HUES48 (cell line): ENCODE results near the gene MAML3.

Experiments
- H3K27ac ChIP-seq: one replicate; pipeline ENCODE4 v1.7.0; 2013; ENCODE audit warnings: low read depth, low read length, inconsistent platforms
- H3K27me3 ChIP-seq: 2 replicates; pipeline ENCODE4 v1.6.1; 2013; ENCODE audit warnings: mild to moderate bottlenecking, low read length; ENCODE audit not compliant: control insufficient read depth, insufficient read depth
- H3K36me3 ChIP-seq: 2 replicates; pipeline ENCODE4 v1.6.1; 2013; ENCODE audit warnings: low read length; ENCODE audit not compliant: control insufficient read depth, insufficient read depth
- H3K4me1 ChIP-seq: 2 replicates; pipeline ENCODE4 v1.6.1; 2013; ENCODE audit warnings: mild to moderate bottlenecking, low read length; ENCODE audit not compliant: control insufficient read depth, insufficient read depth
- H3K4me3 ChIP-seq: 2 replicates; pipeline ENCODE4 v1.5.1; 2013; ENCODE audit warnings: mild to moderate bottlenecking, low read depth, low read length
- H3K9ac ChIP-seq: 2 replicates; pipeline ENCODE4 v1.6.1; 2013; ENCODE audit warnings: mild to moderate bottlenecking, low read depth, low read length, moderate library complexity
- H3K9me3 ChIP-seq: 2 replicates; pipeline ENCODE4 v1.6.1; 2013; ENCODE audit warnings: low read length; ENCODE audit not compliant: control insufficient read depth, insufficient read depth

The MAML3 gene

DNA sequence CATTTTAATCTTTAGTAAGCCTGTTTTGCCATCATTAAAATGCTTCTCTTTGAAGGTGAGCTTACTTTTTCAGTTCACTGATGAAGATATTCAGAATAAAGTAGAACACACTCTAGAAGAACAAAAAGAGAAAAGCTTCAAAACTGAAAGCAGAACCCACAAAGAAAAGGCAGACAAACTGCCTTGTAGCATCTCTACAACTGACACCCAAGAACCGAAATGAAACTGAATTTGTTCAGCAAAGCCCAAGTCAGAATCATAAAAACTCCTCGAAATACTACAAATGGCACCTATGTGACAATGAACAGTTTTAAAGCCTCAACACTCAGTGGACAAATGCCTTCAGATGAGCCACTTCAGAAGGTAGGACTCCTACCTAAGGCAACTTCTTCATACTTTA lies 83.6 kb downstream of the MAML3 start:
- Histone ChIP-seq H3K27me3 (no peaks in the 10 kb centered on the region), H3K9ac (no peak overlapping the region), H3K36me3 (no peaks in the 10 kb centered on the region), H3K27ac (no peak overlapping the region), H3K4me1 (peaks cover 9% of the 10 kb centered on the region; the same call in 1 of the 2 replicates), H3K9me3 (no peaks in the 10 kb centered on the region), H3K4me3 (no peak overlapping the region)

DNA sequence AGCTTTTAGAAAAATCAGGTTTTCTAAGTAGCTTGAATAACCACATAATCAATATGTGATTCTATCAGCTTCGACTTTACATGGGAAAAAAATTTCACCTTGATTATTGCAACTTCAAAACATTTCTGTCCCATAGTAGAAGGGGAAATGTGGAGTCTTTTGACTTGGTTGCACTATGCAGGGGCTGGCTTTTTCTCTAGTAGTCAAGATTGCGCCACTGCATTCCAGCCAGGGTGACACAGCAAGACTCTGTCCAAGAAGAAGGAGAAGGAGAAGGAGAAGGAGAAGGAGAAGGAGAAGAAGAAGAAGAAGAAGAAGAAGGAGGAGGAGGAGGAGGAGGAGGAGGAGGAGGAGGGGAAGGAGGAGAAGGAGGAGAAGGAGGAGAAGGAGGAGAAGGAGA lies 84.9 kb downstream of the MAML3 start:
- Histone ChIP-seq H3K9me3 (no peaks in the 10 kb centered on the region), H3K27me3 (no peaks in the 10 kb centered on the region), H3K9ac (no peak overlapping the region), H3K4me3 (no peak overlapping the region), H3K4me1 (peaks cover 9% of the 10 kb centered on the region; the same call in 1 of the 2 replicates), H3K27ac (no peak overlapping the region), H3K36me3 (no peaks in the 10 kb centered on the region)

DNA sequence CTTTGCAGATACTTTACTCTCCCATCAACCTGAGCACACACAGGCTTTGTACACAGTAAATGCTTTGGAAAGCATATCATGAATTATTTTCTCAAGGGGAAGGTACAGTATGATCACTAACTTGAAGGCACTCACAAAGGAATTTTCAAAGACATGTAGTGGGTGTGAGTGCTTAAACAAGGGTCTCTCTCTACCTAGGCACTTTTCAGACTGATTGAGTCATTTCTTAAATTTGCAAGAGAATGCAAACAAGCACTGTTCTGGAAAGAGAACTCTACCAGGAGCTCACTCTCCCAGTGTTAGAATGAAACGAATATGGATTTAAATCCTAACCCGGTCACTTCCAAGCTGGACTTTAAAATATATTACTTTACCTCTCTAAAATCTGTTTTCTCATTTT lies 85.7 kb downstream of the MAML3 start:
- H3K36me3 ChIP-seq = no peaks in the 10 kb centered on the region
- H3K9ac ChIP-seq = no peak overlapping the region
- no peak overlapping the region for H3K4me3 ChIP-seq
- H3K9me3 ChIP-seq = no peaks in the 10 kb centered on the region
- peaks cover 9% of the 10 kb centered on the region; the same call in 1 of the 2 replicates for H3K4me1 ChIP-seq
- no peaks in the 10 kb centered on the region for H3K27me3 ChIP-seq
- H3K27ac ChIP-seq = no peak overlapping the region

DNA sequence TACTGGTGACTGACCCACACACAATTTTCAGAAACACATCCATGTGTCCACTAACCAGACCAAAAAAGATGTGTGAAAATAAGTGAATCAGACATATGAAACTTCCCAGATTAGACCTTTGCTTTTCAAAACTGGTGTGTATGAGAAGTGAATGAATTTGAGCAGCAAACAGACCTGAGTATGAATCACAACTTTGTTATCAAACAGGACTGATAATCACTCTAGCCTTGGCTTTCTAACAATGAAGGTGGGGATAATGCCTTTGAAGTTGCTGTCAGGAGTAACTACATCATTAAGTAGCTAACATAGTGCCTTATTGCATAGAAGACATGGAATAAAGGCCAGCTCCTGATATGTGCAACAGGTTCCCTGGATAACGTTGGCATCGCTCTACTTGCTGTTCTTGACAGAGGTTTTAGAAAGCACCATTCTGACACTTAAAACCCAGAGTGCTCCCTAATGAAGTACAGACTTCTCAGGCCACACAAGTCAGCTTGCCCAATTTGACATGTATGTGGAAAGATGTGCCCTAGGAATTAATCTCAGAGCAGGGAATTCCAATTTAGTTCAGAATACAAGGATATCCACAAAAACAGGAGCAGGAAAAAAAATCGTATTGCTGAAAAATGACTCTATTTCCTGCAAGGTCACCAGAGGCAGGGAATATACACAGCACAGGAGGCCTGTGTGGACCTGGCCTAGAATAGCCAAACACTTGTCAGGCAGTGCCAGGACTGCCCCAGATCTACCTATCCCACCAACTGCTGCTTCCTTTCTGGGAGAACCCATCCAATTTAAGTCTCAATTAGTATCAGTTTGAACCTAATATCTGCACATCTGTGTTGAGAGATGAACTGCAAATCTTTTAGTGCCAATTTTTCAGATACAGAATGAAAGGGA lies 87.7 kb downstream of the MAML3 start:
- Histone ChIP-seq H3K9ac (no peak overlapping the region), H3K36me3 (no peaks in the 10 kb centered on the region), H3K9me3 (no peaks in the 10 kb centered on the region), H3K27me3 (no peaks in the 10 kb centered on the region), H3K4me1 (peaks cover 9% of the 10 kb centered on the region; the same call in 1 of the 2 replicates), H3K27ac (no peak overlapping the region), H3K4me3 (no peak overlapping the region)

DNA sequence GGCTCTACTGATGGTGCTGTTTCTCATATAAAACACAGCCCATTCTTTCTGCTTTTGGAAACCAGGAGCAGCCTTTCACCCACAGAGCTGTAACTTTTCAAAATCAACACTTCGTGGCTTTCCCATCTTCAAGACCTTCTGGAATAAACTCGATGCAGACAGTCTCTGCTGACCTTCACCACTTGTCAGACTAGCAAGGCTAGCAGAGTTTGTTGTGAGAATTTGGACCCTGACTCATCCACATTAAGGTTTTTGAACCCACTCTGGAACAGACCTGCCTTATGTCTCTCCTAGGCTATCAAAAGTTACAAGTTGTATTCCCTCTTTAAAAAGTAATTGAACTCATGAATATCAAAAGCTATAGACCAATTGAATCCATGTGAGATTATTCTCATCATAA lies 88.6 kb downstream of the MAML3 start:
- Histone ChIP-seq H3K4me3 (no peak overlapping the region), H3K27ac (no peak overlapping the region), H3K27me3 (no peaks in the 10 kb centered on the region)

DNA sequence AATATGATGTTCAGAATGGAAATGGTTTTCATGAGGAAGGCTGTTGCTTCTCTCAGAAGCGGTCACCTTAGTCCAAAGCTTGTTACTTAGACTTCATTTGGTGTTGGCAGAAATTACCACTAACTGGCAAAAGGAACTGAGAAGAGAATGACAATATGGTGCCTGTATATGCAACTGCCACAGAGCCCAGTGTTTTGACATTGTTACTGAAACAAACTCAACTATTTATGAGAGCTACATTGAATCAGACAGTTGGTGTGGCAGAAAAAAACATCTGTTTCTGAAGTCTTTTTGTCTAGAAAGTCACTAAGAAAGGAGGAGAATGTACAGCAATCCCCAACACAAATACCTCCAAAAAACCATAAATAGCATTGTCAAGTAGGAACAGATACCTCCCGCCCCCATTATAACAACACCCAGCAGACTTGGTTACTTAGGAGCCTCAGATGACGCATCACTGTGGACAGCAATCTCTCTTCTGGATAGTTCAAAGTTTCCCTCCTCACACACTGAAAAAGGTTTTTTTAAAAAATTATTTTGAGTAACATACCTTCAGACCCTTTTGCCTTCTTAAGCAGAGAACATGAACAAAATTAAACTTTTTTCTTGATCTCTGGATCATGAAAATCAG lies 92.2 kb downstream of the MAML3 start:
- Histone ChIP-seq H3K36me3 (no peaks in the 10 kb centered on the region), H3K4me3 (no peak overlapping the region), H3K27ac (no peak overlapping the region), H3K27me3 (no peaks in the 10 kb centered on the region), H3K9me3 (no peaks in the 10 kb centered on the region), H3K9ac (no peak overlapping the region), H3K4me1 (peaks cover 5% of the 10 kb centered on the region; the same call in 1 of the 2 replicates)

More for the DNA sequence above, 88.6 kb downstream of the MAML3 start:
- no peak overlapping the region for H3K9ac ChIP-seq
- no peaks in the 10 kb centered on the region for H3K36me3 ChIP-seq
- H3K4me1 ChIP-seq = peaks cover 9% of the 10 kb centered on the region; the same call in 1 of the 2 replicates
- H3K9me3 ChIP-seq = no peaks in the 10 kb centered on the region

DNA sequence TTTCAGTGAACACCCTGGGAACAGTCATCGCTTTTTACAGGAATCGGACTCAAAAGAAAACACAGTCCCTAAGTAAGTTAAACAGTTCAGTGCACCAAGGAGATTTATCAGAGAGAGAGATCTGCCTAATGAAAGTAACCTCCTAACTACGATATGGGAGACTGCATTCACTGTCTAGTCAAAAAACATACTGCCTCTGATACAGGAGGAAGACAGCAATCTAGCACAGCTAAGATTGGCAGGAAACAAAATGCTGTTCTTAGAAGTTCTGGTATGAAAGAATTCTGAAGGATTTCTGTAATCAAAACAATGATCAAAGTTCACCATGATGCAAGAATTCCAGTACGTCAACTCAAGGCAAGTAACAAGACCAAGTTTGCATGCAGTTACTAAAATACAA lies 92.8 kb downstream of the MAML3 start:
- no peaks in the 10 kb centered on the region for H3K36me3 ChIP-seq
- H3K9ac ChIP-seq = no peak overlapping the region
- no peak overlapping the region for H3K27ac ChIP-seq
- H3K4me3 ChIP-seq = no peak overlapping the region
- no peaks in the 10 kb centered on the region for H3K27me3 ChIP-seq
- no peaks in the 10 kb centered on the region for H3K9me3 ChIP-seq
- peaks cover 5% of the 10 kb centered on the region; the same call in 1 of the 2 replicates for H3K4me1 ChIP-seq

DNA sequence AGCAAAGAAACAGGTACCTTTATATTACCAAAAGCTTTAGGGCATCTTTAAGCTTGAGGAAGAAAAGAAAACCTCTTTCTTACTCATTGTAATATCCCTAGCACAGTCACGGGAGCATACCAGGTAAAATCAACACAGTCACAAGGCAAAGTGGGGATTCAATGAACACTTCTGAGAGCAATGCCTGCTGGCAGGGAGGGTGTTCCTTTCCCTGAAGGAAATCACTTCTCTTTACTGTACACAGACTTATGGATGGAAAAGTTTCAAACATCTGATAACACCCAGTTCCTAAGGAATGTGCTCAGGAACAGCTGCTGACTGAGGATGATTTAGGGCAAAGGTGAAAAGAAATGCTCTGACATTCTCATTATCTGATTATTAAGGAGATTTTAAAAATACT lies 94.8 kb downstream of the MAML3 start:
- Histone ChIP-seq H3K9me3 (no peaks in the 10 kb centered on the region), H3K27ac (no peak overlapping the region), H3K27me3 (no peaks in the 10 kb centered on the region), H3K4me1 (peaks cover 8% of the 10 kb centered on the region; the same call in 1 of the 2 replicates), H3K9ac (no peak overlapping the region), H3K36me3 (no peaks in the 10 kb centered on the region), H3K4me3 (no peak overlapping the region)

DNA sequence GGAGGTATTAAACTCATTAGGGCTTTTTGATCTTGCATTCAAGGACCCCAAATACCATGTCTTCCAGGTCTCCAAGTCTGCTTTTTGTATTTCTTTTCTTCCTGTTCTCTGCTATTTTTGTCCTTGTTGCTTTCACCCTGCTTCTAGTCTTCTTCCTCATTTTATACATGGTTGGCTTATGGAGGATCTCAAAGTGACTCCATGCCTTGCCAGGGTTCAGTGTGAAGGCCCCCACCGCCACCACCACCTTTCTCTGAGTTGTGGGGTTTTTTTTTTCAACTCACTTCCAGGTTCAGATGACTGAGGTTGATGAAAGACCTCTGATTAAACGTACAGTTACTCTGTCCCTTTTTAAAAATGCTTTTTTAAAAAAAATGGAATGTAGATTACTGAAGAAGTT lies 96.3 kb downstream of the MAML3 start:
- H3K36me3 ChIP-seq = no peaks in the 10 kb centered on the region
- peaks cover 8% of the 10 kb centered on the region; the same call in 1 of the 2 replicates for H3K4me1 ChIP-seq
- no peaks in the 10 kb centered on the region for H3K27me3 ChIP-seq
- no peak overlapping the region for H3K9ac ChIP-seq
- no peak overlapping the region for H3K27ac ChIP-seq
- no peaks in the 10 kb centered on the region for H3K9me3 ChIP-seq
- H3K4me3 ChIP-seq = no peak overlapping the region

DNA sequence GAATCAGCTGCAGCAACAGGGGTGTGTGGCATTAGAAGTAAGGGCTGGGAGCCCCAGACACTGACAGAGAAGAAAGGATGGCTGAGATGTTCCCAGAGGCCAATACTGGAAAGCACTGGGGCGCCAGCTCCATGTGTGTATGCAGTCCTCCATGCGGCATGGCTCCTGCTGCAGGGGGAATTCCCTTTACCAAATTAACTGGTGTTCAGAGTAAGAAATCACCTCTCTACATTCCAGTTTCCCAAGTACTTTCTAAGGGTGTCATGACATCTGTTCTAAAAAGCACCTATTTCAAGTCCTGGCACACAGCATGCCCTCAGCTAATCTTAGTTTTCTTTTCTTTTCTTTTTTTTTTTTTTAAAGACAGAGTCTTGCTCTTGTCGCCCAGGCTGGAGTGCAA lies 98.0 kb downstream of the MAML3 start:
- Histone ChIP-seq H3K9me3 (no peaks in the 10 kb centered on the region), H3K4me3 (no peak overlapping the region), H3K36me3 (no peaks in the 10 kb centered on the region), H3K9ac (no peak overlapping the region), H3K27ac (no peak overlapping the region), H3K4me1 (peaks cover 8% of the 10 kb centered on the region; the same call in 1 of the 2 replicates), H3K27me3 (no peaks in the 10 kb centered on the region)

DNA sequence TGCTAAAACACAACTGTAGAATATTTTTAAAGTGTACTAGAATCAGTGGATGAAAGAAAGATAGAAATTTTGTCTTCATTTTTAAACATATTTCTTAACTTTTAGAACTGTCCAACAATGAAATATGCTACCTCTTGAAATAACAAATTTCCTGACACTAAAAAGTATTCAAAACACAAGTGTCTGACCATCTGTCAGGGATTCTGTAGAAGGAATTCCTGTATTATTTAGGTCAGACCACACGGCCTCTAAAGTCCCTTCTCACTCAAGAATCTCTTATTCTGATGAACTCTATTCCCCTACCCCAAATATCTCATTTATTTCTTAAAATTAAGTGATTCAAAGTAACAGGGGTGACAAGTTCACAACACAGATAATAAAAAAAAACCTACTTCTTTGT lies 99.1 kb downstream of the MAML3 start:
- no peaks in the 10 kb centered on the region for H3K36me3 ChIP-seq
- H3K27ac ChIP-seq = no peak overlapping the region
- no peak overlapping the region for H3K4me3 ChIP-seq
- no peak overlapping the region for H3K9ac ChIP-seq
- H3K9me3 ChIP-seq = no peaks in the 10 kb centered on the region
- H3K27me3 ChIP-seq = no peaks in the 10 kb centered on the region
- H3K4me1 ChIP-seq = peaks cover 16% of the 10 kb centered on the region
